Kidney capillary endothelial cell (primary cell): ENCODE results near the gene MTRF1L.

Experiments used
- DNase-seq: peaks from one replicate; pipeline ENCODE4 v3.0.0-alpha.2; 2018; ENCODE audit warnings: low spot score

MTRF1L gene

GRCh38 chr6:153002613-153003365 is at the start of gene MTRF1L:
Gene MTRF1L (minus strand): TSS chr6:153002709. CDS start chr6:153002685, 24 bp downstream.
- peak; percentile 96 for DNase-seq

GRCh38 chr6:153051801-153052200 is 49.3 kb upstream of the MTRF1L start:
- DNase-seq, result no peak

- no peak for DNase-seq
Measured at GRCh38 chr6:153048631-153049030, 46.1 kb upstream of the MTRF1L start.

- no peak for DNase-seq
Measured at GRCh38 chr6:153047386-153047785, 44.9 kb upstream of the MTRF1L start.

DNA sequence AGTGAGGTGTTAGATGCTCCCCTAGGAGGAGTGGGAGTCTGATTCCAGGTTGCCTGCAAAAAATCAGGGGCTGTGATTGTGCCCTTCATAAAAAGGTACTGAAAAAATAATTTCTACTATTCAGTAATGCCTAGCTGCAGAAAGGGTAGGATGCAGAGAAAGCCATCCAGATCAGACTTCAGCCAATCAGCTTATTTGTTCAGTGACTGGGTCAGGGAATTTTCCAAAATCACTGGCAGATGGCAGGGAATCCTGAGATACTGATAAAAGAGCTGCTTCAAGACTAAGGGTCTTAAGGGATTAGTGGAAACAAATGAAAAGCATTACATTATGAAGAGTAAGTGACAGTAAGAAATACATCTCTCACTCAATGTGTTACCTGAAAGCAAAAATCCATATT is 42.8 kb upstream of the MTRF1L start:
- no peak for DNase-seq

GRCh38 chr6:153044295-153044694 is 41.8 kb upstream of the MTRF1L start:
- DNase-seq, result peak; percentile 28

- no peak for DNase-seq
Measured at GRCh38 chr6:153043719-153044118, 41.2 kb upstream of the MTRF1L start.

GRCh38 chr6:153038378-153039057 is 36.0 kb upstream of the MTRF1L start:
- peak; percentile 28 for DNase-seq

GRCh38 chr6:153034139-153034538 is 31.6 kb upstream of the MTRF1L start:
- DNase-seq, result no peak

GRCh38 chr6:153032255-153032882 is 29.9 kb upstream of the MTRF1L start:
- DNase-seq, result peak; percentile 56

GRCh38 chr6:153031335-153031955 is 28.9 kb upstream of the MTRF1L start:
- peak; percentile 30 for DNase-seq

DNA sequence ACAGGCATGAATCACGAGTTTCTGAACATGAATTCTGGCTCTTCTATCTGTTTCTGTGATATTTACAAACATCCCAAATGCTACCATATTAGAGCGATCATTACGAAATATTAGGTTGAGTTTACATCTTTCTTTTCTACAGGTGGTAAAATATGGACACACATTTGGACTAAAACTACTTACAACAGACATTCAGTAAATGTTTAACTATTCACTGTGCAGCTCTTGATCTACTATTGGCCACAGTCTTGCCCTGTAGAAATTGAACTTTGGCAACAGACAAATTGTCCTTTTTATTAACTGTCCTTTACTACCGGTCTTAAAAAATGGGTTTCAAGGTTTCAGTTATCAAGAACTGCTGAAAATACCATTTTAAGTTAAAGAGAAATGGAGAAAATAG is 26.5 kb upstream of the MTRF1L start:
- no peak for DNase-seq

DNA sequence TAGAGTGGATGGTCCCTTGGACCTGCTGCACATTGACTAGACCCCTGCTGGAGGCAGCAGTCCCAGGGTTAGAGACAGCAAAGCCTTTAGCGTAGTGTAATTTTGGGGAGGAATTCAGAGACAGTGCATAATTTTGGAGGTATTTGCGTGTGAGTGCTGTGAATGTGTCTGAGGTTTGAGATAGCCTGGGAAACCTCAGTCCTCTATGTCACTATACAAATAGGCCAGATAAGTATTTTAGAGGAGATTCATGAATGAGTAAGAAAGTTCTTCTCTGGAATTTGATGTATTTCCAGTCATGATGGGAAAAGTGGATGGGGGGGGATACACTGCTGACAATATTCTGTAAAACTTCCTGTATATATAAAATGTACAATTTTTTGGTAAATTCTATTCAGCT is 25.8 kb upstream of the MTRF1L start:
- no peak for DNase-seq

DNA sequence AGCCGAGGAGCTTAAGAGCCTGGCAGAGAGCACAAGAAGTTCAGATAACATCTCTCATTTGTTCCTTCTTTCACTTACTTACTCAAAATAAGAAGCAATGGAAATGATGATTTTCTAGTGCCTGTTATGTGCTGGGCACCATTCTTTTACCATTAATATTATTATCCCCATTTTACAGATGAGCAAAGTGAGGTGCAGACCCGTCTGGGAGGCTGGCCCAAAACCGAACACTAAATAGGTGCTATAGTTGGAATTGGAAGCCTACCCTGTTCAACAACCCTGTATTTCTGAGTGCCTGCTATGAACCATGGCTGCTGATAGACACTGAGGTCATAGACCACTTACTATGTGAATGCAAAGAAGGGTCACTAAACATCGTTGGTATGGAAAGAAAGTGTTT is 25.0 kb upstream of the MTRF1L start:
- no peak for DNase-seq

DNA sequence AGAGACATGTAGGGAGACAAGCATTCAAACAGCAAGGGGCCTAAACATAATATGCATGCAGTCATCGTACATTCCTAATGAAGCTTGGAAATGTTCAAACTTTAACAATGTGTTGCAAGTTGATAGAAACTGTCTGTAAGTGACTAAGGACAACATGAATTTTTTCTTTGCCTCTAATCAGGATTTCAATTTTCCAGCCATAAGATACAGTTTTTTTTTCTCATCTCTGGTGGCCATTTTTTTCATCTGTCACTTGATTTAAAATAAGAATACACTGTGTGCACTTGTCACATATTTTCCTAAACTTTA is 22.2 kb upstream of the MTRF1L start:
- no peak for DNase-seq

GRCh38 chr6:153023977-153024708 is 21.6 kb upstream of the MTRF1L start:
- DNase-seq, result peak; percentile 54

GRCh38 chr6:153018355-153018754 is 15.8 kb upstream of the MTRF1L start:
- DNase-seq, result no peak

GRCh38 chr6:153016846-153017245 is 14.3 kb upstream of the MTRF1L start:
- no peak for DNase-seq

GRCh38 chr6:153015094-153015640 is 12.7 kb upstream of the MTRF1L start:
- DNase-seq, result no peak

DNA sequence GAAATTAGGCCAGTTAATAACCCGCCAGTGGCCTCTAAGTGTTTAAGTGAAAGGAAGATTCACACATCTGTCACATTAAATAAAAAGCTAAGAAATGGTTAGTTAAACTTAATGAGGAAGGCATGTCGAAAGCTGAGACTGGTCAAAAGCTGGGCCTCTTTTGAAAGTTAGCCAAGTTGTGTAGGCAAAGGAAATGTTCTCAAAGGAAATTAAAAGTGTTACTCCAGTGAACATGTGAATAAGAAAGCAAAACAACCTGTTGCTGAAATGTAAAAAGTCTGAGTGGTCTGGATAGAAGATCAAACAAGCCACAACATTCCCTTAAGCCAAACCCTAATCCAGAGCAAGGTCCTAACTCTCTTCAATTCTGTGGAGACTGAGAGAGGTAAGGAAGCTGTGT is 10.9 kb upstream of the MTRF1L start:
- no peak for DNase-seq

DNA sequence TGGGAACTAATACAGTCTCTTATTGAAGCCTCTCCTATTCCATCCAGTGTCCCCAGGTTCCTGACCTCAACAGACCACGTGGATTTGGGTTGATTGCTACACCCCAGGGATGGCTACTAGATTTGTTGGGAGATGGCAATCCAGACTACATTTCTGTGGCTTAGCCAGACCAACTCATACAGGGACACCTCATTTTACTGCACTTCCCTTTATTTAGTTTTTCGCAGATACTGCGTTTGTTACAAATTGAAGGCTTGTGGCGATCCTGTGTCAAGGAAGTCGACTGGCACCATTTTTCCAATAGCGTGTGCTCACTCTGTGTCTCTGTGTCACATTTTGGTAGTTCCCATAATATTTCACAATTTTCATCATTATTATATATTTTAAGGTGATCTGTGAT is 10.3 kb upstream of the MTRF1L start:
- DNase-seq, result no peak

- DNase-seq, result no peak
Measured at GRCh38 chr6:153003366-153003690, 819 bp upstream of the MTRF1L start.
